ENCODE data around the gene TIGD1. TPM values are rescaled to one million over a fixed set of nuclear protein-coding genes. Genes with fewer than 3 reads are reported as not detected.
A peak's percentile ranks its signal among the peaks of the same experiment; 100 is the strongest.

Gene TIGD1
- polyA plus RNA-seq, 1 donor (not counting 4 experiments of a cell fraction or from before 2014, with no cell fraction given): 2.3 TPM

- no peak for DNase-seq (ENCODE audit: low read depth, low spot score)
- no peak overlapping the region for H3K4me3 ChIP-seq (ENCODE audit: control insufficient read depth in 2 of 3, extremely low read depth in 1 of 3, insufficient read depth in 2 of 3, low read depth in 1 of 3, low read length in 3 of 3)
- TF ChIP-seq, protein P1, sequence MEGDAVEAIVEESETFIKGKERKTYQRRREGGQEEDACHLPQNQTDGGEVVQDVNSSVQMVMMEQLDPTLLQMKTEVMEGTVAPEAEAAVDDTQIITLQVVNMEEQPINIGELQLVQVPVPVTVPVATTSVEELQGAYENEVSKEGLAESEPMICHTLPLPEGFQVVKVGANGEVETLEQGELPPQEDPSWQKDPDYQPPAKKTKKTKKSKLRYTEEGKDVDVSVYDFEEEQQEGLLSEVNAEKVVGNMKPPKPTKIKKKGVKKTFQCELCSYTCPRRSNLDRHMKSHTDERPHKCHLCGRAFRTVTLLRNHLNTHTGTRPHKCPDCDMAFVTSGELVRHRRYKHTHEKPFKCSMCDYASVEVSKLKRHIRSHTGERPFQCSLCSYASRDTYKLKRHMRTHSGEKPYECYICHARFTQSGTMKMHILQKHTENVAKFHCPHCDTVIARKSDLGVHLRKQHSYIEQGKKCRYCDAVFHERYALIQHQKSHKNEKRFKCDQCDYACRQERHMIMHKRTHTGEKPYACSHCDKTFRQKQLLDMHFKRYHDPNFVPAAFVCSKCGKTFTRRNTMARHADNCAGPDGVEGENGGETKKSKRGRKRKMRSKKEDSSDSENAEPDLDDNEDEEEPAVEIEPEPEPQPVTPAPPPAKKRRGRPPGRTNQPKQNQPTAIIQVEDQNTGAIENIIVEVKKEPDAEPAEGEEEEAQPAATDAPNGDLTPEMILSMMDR (optimal IDR thresholded peaks at IDR 0.05 in 1 of 3, IDR thresholded peaks at IDR 0.05 in 1 of 3, conservative IDR thresholded peaks at IDR 0.05 in 1 of 3; ENCODE audit: extremely low read depth in 1 of 3, insufficient read depth in 2 of 3, low read length in 3 of 3): no peak
- peak; percentile 71 for TF ChIP-seq EZH2 (IDR thresholded peaks at IDR 0.05; ENCODE audit: low read length)
Measured at GRCh38 chr2:232522623-232523401, 27.5 kb downstream of the TIGD1 start.

DNA sequence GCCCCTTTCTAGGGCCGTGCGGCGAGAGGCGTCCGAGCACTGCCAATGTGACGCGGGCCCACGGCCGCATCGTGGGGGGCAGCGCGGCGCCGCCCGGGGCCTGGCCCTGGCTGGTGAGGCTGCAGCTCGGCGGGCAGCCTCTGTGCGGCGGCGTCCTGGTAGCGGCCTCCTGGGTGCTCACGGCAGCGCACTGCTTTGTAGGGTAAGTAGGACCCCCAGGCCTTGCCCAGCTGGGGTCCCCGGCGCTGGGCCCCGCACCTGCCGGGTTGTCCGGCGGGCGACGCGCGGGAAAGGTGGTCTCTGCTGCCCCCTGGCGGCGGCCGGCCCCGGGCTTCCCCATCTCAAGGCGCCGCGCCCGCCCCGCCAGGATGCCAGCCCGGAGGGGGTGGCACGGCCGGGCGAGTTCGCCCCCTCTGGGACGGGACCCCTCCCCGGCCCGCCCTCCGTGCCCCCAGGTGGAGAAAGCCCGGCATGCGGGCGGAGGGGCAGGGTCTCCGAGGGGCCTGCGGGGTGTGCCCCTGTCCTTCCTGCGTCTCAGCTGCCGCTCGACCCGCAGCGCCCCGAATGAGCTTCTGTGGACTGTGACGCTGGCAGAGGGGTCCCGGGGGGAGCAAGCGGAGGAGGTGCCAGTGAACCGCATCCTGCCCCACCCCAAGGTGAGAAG is 28.3 kb downstream of the TIGD1 start:
- H3K79me2 ChIP-seq (ENCODE audit: control insufficient read depth, insufficient read depth, low read length): no peaks in the 10 kb centered on the region
- no peaks in the 10 kb centered on the region for H3K9me1 ChIP-seq (ENCODE audit: control insufficient read depth, extremely low read depth, insufficient read depth, low read length)
- H3K4me3 ChIP-seq (ENCODE audit: control insufficient read depth in 2 of 3, extremely low read depth in 1 of 3, insufficient read depth in 2 of 3, low read depth in 1 of 3, low read length in 3 of 3): no peak overlapping the region
- no peak for DNase-seq (ENCODE audit: low read depth, low spot score)
- TF ChIP-seq, protein P1 (optimal IDR thresholded peaks at IDR 0.05 in 1 of 3, IDR thresholded peaks at IDR 0.05 in 1 of 3, conservative IDR thresholded peaks at IDR 0.05 in 1 of 3; ENCODE audit: extremely low read depth in 1 of 3, insufficient read depth in 2 of 3, low read length in 3 of 3): peak in 2 of 3 experiments; percentile 65 to 73
- TF ChIP-seq EZH2 (IDR thresholded peaks at IDR 0.05; ENCODE audit: low read length): no peak
- H3K9me3 ChIP-seq (ENCODE audit: control insufficient read depth, low read depth, low read length): no peaks in the 10 kb centered on the region
- dilution Hi-C loops (cut with MboI; ENCODE audit: extremely low pct_ligation_motif_present, low sequenced_read_pairs): no loop called here
- no peaks in the 10 kb centered on the region for H3K36me3 ChIP-seq (ENCODE audit: control insufficient read depth in 2 of 2, extremely low read depth in 1 of 2, insufficient read depth in 2 of 2, low read length in 2 of 2)
- FAIRE-seq: no peak
- H3K4me2 ChIP-seq (ENCODE audit: control insufficient read depth, extremely low read depth, insufficient read depth, low read depth, low read length): no peak overlapping the region
- no peak overlapping the region for H2AFZ ChIP-seq (ENCODE audit: control insufficient read depth, low read length)
- H4K20me1 ChIP-seq (ENCODE audit: control insufficient read depth, extremely low read depth, insufficient read depth, low read length): no peaks in the 10 kb centered on the region
- H3K4me1 ChIP-seq (ENCODE audit: control insufficient read depth, extremely low read depth, insufficient read depth, low read length): no peaks in the 10 kb centered on the region
- no peak overlapping the region for H3K9ac ChIP-seq (ENCODE audit: control insufficient read depth, extremely low read depth, insufficient read depth, low read length)
- no peak overlapping the region for H3K27ac ChIP-seq (ENCODE audit: control insufficient read depth, insufficient read depth, low read length)
- H3K27me3 ChIP-seq (ENCODE audit: control insufficient read depth, extremely low read depth, insufficient read depth, low read length): peaks cover 49% of the 10 kb centered on the region

More at GRCh38 chr2:232522623-232523401, 27.5 kb downstream of the TIGD1 start:
- H3K36me3 ChIP-seq (ENCODE audit: control insufficient read depth in 2 of 2, extremely low read depth in 1 of 2, insufficient read depth in 2 of 2, low read length in 2 of 2): no peaks in the 10 kb centered on the region
- H3K9ac ChIP-seq (ENCODE audit: control insufficient read depth, extremely low read depth, insufficient read depth, low read length): no peak overlapping the region
- peaks cover 49% of the 10 kb centered on the region for H3K27me3 ChIP-seq (ENCODE audit: control insufficient read depth, extremely low read depth, insufficient read depth, low read length)
- no peak overlapping the region for H2AFZ ChIP-seq (ENCODE audit: control insufficient read depth, low read length)
- no peak for FAIRE-seq
- no peaks in the 10 kb centered on the region for H4K20me1 ChIP-seq (ENCODE audit: control insufficient read depth, extremely low read depth, insufficient read depth, low read length)
- no peak overlapping the region for H3K4me2 ChIP-seq (ENCODE audit: control insufficient read depth, extremely low read depth, insufficient read depth, low read depth, low read length)
- no peaks in the 10 kb centered on the region for H3K79me2 ChIP-seq (ENCODE audit: control insufficient read depth, insufficient read depth, low read length)
- no peaks in the 10 kb centered on the region for H3K4me1 ChIP-seq (ENCODE audit: control insufficient read depth, extremely low read depth, insufficient read depth, low read length)
- H3K9me1 ChIP-seq (ENCODE audit: control insufficient read depth, extremely low read depth, insufficient read depth, low read length): no peaks in the 10 kb centered on the region
- no peaks in the 10 kb centered on the region for H3K9me3 ChIP-seq (ENCODE audit: control insufficient read depth, low read depth, low read length)
- H3K27ac ChIP-seq (ENCODE audit: control insufficient read depth, insufficient read depth, low read length): no peak overlapping the region
- dilution Hi-C loops (cut with MboI; ENCODE audit: extremely low pct_ligation_motif_present, low sequenced_read_pairs): no loop called here

Measured in keratinocyte (primary cell).